Brain microvascular endothelial cell (primary cell): Measurements from ENCODE around the gene TAGLN.
A peak's percentile ranks its signal among the peaks of the same experiment; 100 is the strongest.

Source experiments
- DNase-seq: peaks from one replicate; pipeline ENCODE4 v3.0.0-alpha.2; 2020
- H3K27ac ChIP-seq: fragments of 250-450 bp; sonication (Bioruptor Pico); 2 replicates; pipeline ENCODE4 v1.5.1; 2020; ENCODE audit warnings: mild to moderate bottlenecking, moderate library complexity
- H3K27me3 ChIP-seq: fragments of 250-450 bp; sonication (Bioruptor Pico); replicated peaks from 2 replicates; pipeline ENCODE4 v1.5.1; 2020; ENCODE audit warnings: mild to moderate bottlenecking
- H3K36me3 ChIP-seq: fragments of 250-450 bp; sonication (Bioruptor Pico); replicated peaks from 2 replicates; pipeline ENCODE4 v1.5.1; 2020; ENCODE audit warnings: mild to moderate bottlenecking
- H3K4me3 ChIP-seq: 2 replicates; pipeline ENCODE4 v1.5.1; 2011; ENCODE audit warnings: low read depth, mild to moderate bottlenecking, control low read depth, low read length, moderate library complexity
- CTCF ChIP-seq: IDR thresholded peaks from 2 replicates; pipeline ENCODE4 v1.5.1; 2011; ENCODE audit warnings: low read depth, mild to moderate bottlenecking, moderate library complexity, low read length, control low read depth, inconsistent platforms; ENCODE audit errors: missing control alignments
- in situ Hi-C: cut with HindIII; loops from 2 replicates; pipeline ENCODE4 v1.10.0; 2017; ENCODE audit warnings: low sequenced_read_pairs, low pct_ligation_motif_present

The TAGLN gene

GRCh38 chr11:117199916-117200812 lies 994 bp downstream of the TAGLN start:
- in situ Hi-C loops = no loop called here
- no peak for TF ChIP-seq CTCF
- Histone ChIP-seq H3K36me3 (peaks cover 45% of the 10 kb centered on the region), H3K27me3 (no peaks in the 10 kb centered on the region), H3K27ac (peak overlapping the region; percentile 88), H3K4me3 (peak overlapping the region; percentile 69)
- DNase-seq = no peak

GRCh38 chr11:117200813-117201657 lies 1.9 kb downstream of the TAGLN start:
- TF ChIP-seq CTCF = peak; percentile 23
- Histone ChIP-seq H3K27me3 (no peaks in the 10 kb centered on the region), H3K4me3 (peak overlapping the region; percentile 69), H3K36me3 (peaks cover 45% of the 10 kb centered on the region), H3K27ac (peak overlapping the region; percentile 26)
- in situ Hi-C loops = no loop called here
- no peak for DNase-seq

DNA sequence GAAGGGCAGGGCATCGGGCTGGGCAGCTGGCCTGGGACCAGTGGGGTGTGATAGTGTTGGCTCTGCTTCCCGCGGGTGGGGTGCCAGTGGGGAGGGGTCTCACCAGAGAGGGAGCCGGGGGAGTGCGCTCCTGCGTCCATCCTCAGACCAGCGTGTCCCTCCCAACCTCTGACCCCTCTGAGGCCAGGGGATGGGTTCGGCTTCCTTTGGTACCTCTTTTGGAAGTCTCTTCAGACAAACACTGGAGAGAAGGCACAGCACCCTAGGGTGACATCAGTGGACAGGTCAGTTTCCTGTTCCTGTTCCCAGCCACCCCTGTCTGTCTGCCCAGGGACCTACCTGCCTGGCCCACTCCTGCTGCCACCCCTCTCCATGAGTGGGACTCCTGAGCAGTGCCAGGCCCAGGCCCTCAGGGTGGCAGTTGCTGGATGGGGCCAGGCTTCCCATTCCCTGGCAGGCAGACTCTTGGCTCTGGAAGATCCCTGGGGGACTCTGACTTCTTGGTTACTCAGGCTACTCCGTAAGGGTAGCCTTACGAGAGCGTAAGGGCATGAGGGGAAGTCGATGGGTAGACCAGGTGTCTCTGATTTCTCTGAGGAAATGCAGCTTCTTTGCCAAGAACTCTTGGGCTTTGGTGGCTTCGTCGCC lies 2.6 kb downstream of the TAGLN start:
- peaks cover 45% of the 10 kb centered on the region for H3K36me3 ChIP-seq
- no peak for DNase-seq
- H3K27ac ChIP-seq = peak overlapping the region; percentile 26
- no peaks in the 10 kb centered on the region for H3K27me3 ChIP-seq
- in situ Hi-C loops = no loop called here
- peak overlapping the region; percentile 69 for H3K4me3 ChIP-seq
- no peak for TF ChIP-seq CTCF

DNA sequence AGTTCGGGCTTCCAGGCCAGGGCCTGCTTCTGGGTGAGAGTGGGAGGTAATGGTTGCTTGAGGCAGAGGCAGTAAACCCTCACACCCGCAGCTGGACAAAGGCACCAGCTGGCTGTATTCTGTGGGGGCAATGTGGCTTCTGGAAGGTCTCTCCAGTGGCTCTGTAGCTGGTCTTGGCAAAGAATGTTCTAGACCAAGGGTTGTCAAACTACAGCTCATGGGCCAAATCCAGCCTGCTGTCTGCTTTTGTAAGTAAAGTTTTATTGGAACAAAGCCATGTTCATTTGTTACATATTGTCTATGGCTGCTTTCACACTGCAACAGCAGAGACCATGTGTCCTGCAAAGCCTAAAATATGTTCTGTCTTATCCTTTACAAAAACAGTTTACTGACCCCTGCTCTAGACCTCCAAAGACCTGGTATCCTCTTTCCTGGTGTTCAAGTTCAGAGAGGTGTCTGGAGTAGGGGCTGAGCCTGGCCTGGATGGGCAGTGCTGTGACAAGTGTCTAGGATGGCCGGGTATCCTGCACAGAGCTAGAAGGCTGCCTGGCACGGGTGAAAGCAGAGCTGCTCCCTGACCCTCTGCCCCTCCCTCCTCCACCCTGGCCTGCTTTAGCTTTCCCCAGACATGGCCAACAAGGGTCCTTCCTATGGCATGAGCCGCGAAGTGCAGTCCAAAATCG lies 3.4 kb downstream of the TAGLN start:
- H3K27ac ChIP-seq = no peak overlapping the region
- H3K4me3 ChIP-seq = peak overlapping the region; percentile 69
- TF ChIP-seq CTCF = no peak

DNA sequence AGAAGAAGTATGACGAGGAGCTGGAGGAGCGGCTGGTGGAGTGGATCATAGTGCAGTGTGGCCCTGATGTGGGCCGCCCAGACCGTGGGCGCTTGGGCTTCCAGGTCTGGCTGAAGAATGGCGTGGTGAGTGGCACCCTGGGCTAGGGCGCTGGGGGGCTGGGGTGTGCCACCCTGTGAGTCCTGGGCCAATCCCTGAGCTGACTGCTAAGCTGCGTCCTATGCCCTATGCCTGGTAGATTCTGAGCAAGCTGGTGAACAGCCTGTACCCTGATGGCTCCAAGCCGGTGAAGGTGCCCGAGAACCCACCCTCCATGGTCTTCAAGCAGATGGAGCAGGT lies 3.9 kb downstream of the TAGLN start:
- H3K27ac ChIP-seq = no peak overlapping the region
- H3K27me3 ChIP-seq = no peaks in the 10 kb centered on the region
- H3K4me3 ChIP-seq = no peak overlapping the region
- no peak for TF ChIP-seq CTCF
- in situ Hi-C loops = no loop called here
- peaks cover 45% of the 10 kb centered on the region for H3K36me3 ChIP-seq
- DNase-seq = no peak

More for the DNA sequence above, 3.4 kb downstream of the TAGLN start:
- in situ Hi-C loops = no loop called here
- no peak for DNase-seq
- no peaks in the 10 kb centered on the region for H3K27me3 ChIP-seq
- H3K36me3 ChIP-seq = peaks cover 45% of the 10 kb centered on the region
